ENCODE results near the gene ITGA8.
"Not testable (repeated sequence)": the region's sequence is repeated elsewhere in the genome, so short reads cannot be mapped to it uniquely, and the experiment has no call there.

The ITGA8 gene

GRCh38 chr10:15658069-15658702 lies 61.5 kb downstream of the ITGA8 start:
- Histone ChIP-seq H3K9ac (ENCODE audit: low read length) (no peak overlapping the region), H3K4me3 (ENCODE audit: low read length) (no peak overlapping the region), H3K36me3 (ENCODE audit: control insufficient read depth, insufficient read depth, low read length) (no peaks in the 10 kb centered on the region), H3K27ac (ENCODE audit: low read depth, low read length) (no peak overlapping the region), H3K4me1 (ENCODE audit: control insufficient read depth, insufficient read depth, low read length) (no peaks in the 10 kb centered on the region), H3K27me3 (ENCODE audit: control insufficient read depth, insufficient read depth, low read length) (no peaks in the 10 kb centered on the region)

GRCh38 chr10:15652757-15653156 lies 67.0 kb downstream of the ITGA8 start:
- no peaks in the 10 kb centered on the region for H3K36me3 ChIP-seq (ENCODE audit: control insufficient read depth, insufficient read depth, low read length)
- H3K4me1 ChIP-seq (ENCODE audit: control insufficient read depth, insufficient read depth, low read length): no peaks in the 10 kb centered on the region
- no peak overlapping the region for H3K9ac ChIP-seq (ENCODE audit: low read length)
- no peak overlapping the region for H3K4me3 ChIP-seq (ENCODE audit: low read length)
- no peak overlapping the region for H3K27ac ChIP-seq (ENCODE audit: low read depth, low read length)
- no peaks in the 10 kb centered on the region for H3K27me3 ChIP-seq (ENCODE audit: control insufficient read depth, insufficient read depth, low read length)

GRCh38 chr10:15652117-15652516 lies 67.6 kb downstream of the ITGA8 start:
- Histone ChIP-seq H3K4me1 (ENCODE audit: control insufficient read depth, insufficient read depth, low read length) (no peaks in the 10 kb centered on the region), H3K36me3 (ENCODE audit: control insufficient read depth, insufficient read depth, low read length) (no peaks in the 10 kb centered on the region), H3K4me3 (ENCODE audit: low read length) (no peak overlapping the region), H3K9ac (ENCODE audit: low read length) (no peak overlapping the region), H3K27me3 (ENCODE audit: control insufficient read depth, insufficient read depth, low read length) (no peaks in the 10 kb centered on the region), H3K27ac (ENCODE audit: low read depth, low read length) (no peak overlapping the region)

GRCh38 chr10:15651175-15651574 lies 68.5 kb downstream of the ITGA8 start:
- no peak overlapping the region for H3K4me3 ChIP-seq (ENCODE audit: low read length)
- H3K27ac ChIP-seq (ENCODE audit: low read depth, low read length): no peak overlapping the region
- H3K27me3 ChIP-seq (ENCODE audit: control insufficient read depth, insufficient read depth, low read length): no peaks in the 10 kb centered on the region
- no peak overlapping the region for H3K9ac ChIP-seq (ENCODE audit: low read length)
- no peaks in the 10 kb centered on the region for H3K4me1 ChIP-seq (ENCODE audit: control insufficient read depth, insufficient read depth, low read length)
- H3K36me3 ChIP-seq (ENCODE audit: control insufficient read depth, insufficient read depth, low read length): peaks cover 2% of the 10 kb centered on the region

GRCh38 chr10:15642095-15642494 lies 77.6 kb downstream of the ITGA8 start:
- peaks cover 2% of the 10 kb centered on the region for H3K36me3 ChIP-seq (ENCODE audit: control insufficient read depth, insufficient read depth, low read length)
- no peaks in the 10 kb centered on the region for H3K27me3 ChIP-seq (ENCODE audit: control insufficient read depth, insufficient read depth, low read length)
- no peak overlapping the region for H3K4me3 ChIP-seq (ENCODE audit: low read length)
- H3K27ac ChIP-seq (ENCODE audit: low read depth, low read length): no peak overlapping the region
- H3K9ac ChIP-seq (ENCODE audit: low read length): no peak overlapping the region
- no peaks in the 10 kb centered on the region for H3K4me1 ChIP-seq (ENCODE audit: control insufficient read depth, insufficient read depth, low read length)

- H3K4me3 ChIP-seq (ENCODE audit: low read length): no peak overlapping the region
- H3K9ac ChIP-seq (ENCODE audit: low read length): no peak overlapping the region
- no peaks in the 10 kb centered on the region for H3K36me3 ChIP-seq (ENCODE audit: control insufficient read depth, insufficient read depth, low read length)
- no peaks in the 10 kb centered on the region for H3K4me1 ChIP-seq (ENCODE audit: control insufficient read depth, insufficient read depth, low read length)
- no peak overlapping the region for H3K27ac ChIP-seq (ENCODE audit: low read depth, low read length)
- H3K27me3 ChIP-seq (ENCODE audit: control insufficient read depth, insufficient read depth, low read length): no peaks in the 10 kb centered on the region
Observed at GRCh38 chr10:15640536-15641085, 79.1 kb downstream of the ITGA8 start.

- no peak overlapping the region for H3K9ac ChIP-seq (ENCODE audit: low read length)
- no peak overlapping the region for H3K27ac ChIP-seq (ENCODE audit: low read depth, low read length)
- H3K4me1 ChIP-seq (ENCODE audit: control insufficient read depth, insufficient read depth, low read length): no peaks in the 10 kb centered on the region
- H3K4me3 ChIP-seq (ENCODE audit: low read length): no peak overlapping the region
- no peaks in the 10 kb centered on the region for H3K36me3 ChIP-seq (ENCODE audit: control insufficient read depth, insufficient read depth, low read length)
- no peaks in the 10 kb centered on the region for H3K27me3 ChIP-seq (ENCODE audit: control insufficient read depth, insufficient read depth, low read length)
Observed at GRCh38 chr10:15636446-15636845, 83.3 kb downstream of the ITGA8 start.

- Histone ChIP-seq H3K9ac (ENCODE audit: low read length) (no peak overlapping the region), H3K27ac (ENCODE audit: low read depth, low read length) (no peak overlapping the region), H3K4me3 (ENCODE audit: low read length) (no peak overlapping the region), H3K4me1 (ENCODE audit: control insufficient read depth, insufficient read depth, low read length) (no peaks in the 10 kb centered on the region), H3K27me3 (ENCODE audit: control insufficient read depth, insufficient read depth, low read length) (no peaks in the 10 kb centered on the region), H3K36me3 (ENCODE audit: control insufficient read depth, insufficient read depth, low read length) (no peaks in the 10 kb centered on the region)
Observed at GRCh38 chr10:15632456-15633091, 87.1 kb downstream of the ITGA8 start.

- H3K9ac ChIP-seq (ENCODE audit: low read length); H3K4me3 ChIP-seq (ENCODE audit: low read length); H3K27me3 ChIP-seq (ENCODE audit: control insufficient read depth, insufficient read depth, low read length); H3K4me1 ChIP-seq (ENCODE audit: control insufficient read depth, insufficient read depth, low read length); H3K36me3 ChIP-seq (ENCODE audit: control insufficient read depth, insufficient read depth, low read length); H3K27ac ChIP-seq (ENCODE audit: low read depth, low read length): not testable (repeated sequence)
Observed at GRCh38 chr10:15631205-15631604, 88.5 kb downstream of the ITGA8 start.

- no peaks in the 10 kb centered on the region for H3K4me1 ChIP-seq (ENCODE audit: control insufficient read depth, insufficient read depth, low read length)
- no peak overlapping the region for H3K27ac ChIP-seq (ENCODE audit: low read depth, low read length)
- no peaks in the 10 kb centered on the region for H3K27me3 ChIP-seq (ENCODE audit: control insufficient read depth, insufficient read depth, low read length)
- no peaks in the 10 kb centered on the region for H3K36me3 ChIP-seq (ENCODE audit: control insufficient read depth, insufficient read depth, low read length)
- H3K4me3 ChIP-seq (ENCODE audit: low read length): no peak overlapping the region
- H3K9ac ChIP-seq (ENCODE audit: low read length): no peak overlapping the region
Observed at GRCh38 chr10:15630353-15630752, 89.4 kb downstream of the ITGA8 start.

GRCh38 chr10:15627617-15628196 lies 92.0 kb downstream of the ITGA8 start:
- Histone ChIP-seq H3K27ac (ENCODE audit: low read depth, low read length) (no peak overlapping the region), H3K9ac (ENCODE audit: low read length) (no peak overlapping the region), H3K36me3 (ENCODE audit: control insufficient read depth, insufficient read depth, low read length) (no peaks in the 10 kb centered on the region), H3K4me3 (ENCODE audit: low read length) (no peak overlapping the region), H3K4me1 (ENCODE audit: control insufficient read depth, insufficient read depth, low read length) (peaks cover 2% of the 10 kb centered on the region), H3K27me3 (ENCODE audit: control insufficient read depth, insufficient read depth, low read length) (no peaks in the 10 kb centered on the region)

- no peak overlapping the region for H3K9ac ChIP-seq (ENCODE audit: low read length)
- no peak overlapping the region for H3K4me3 ChIP-seq (ENCODE audit: low read length)
- H3K27ac ChIP-seq (ENCODE audit: low read depth, low read length): no peak overlapping the region
- no peaks in the 10 kb centered on the region for H3K27me3 ChIP-seq (ENCODE audit: control insufficient read depth, insufficient read depth, low read length)
- H3K4me1 ChIP-seq (ENCODE audit: control insufficient read depth, insufficient read depth, low read length): peaks cover 2% of the 10 kb centered on the region
- no peaks in the 10 kb centered on the region for H3K36me3 ChIP-seq (ENCODE audit: control insufficient read depth, insufficient read depth, low read length)
Observed at GRCh38 chr10:15626937-15627336, 92.8 kb downstream of the ITGA8 start.

- Histone ChIP-seq H3K4me3 (ENCODE audit: low read length) (no peak overlapping the region), H3K27me3 (ENCODE audit: control insufficient read depth, insufficient read depth, low read length) (no peaks in the 10 kb centered on the region), H3K27ac (ENCODE audit: low read depth, low read length) (no peak overlapping the region), H3K9ac (ENCODE audit: low read length) (no peak overlapping the region), H3K4me1 (ENCODE audit: control insufficient read depth, insufficient read depth, low read length) (peaks cover 2% of the 10 kb centered on the region), H3K36me3 (ENCODE audit: control insufficient read depth, insufficient read depth, low read length) (no peaks in the 10 kb centered on the region)
Observed at GRCh38 chr10:15625261-15625660, 94.5 kb downstream of the ITGA8 start.
